NK-92 (cell line): ENCODE results near the gene NSF.
"Not testable (repeated sequence)": the region's sequence is repeated elsewhere in the genome, so short reads cannot be mapped to it uniquely, and the experiment has no call there.

Experiments used
- DNase-seq: peaks from one replicate; lab custom pipeline; 2025; ENCODE audit not compliant: unreplicated experiment; lab: John Stamatoyannopoulos, UW

Gene NSF

GRCh38 chr17:46628753-46629436, 38.4 kb downstream of the NSF start:
- DNase-seq, result not testable (repeated sequence)

- DNase-seq, result not testable (repeated sequence)
Measured at GRCh38 chr17:46632146-46632545, 41.7 kb downstream of the NSF start.

- DNase-seq, result not testable (repeated sequence)
Measured at GRCh38 chr17:46634844-46635243, 44.4 kb downstream of the NSF start.

- DNase-seq, result not testable (repeated sequence)
Measured at GRCh38 chr17:46641861-46642656, 51.6 kb downstream of the NSF start.

GRCh38 chr17:46647251-46647650, 56.8 kb downstream of the NSF start:
- not testable (repeated sequence) for DNase-seq

GRCh38 chr17:46647688-46648278, 57.3 kb downstream of the NSF start:
- not testable (repeated sequence) for DNase-seq

- DNase-seq, result not testable (repeated sequence)
Measured at GRCh38 chr17:46649246-46649645, 58.8 kb downstream of the NSF start.

GRCh38 chr17:46652024-46652643, 61.7 kb downstream of the NSF start:
- DNase-seq, result not testable (repeated sequence)

GRCh38 chr17:46658235-46658634, 67.8 kb downstream of the NSF start:
- not testable (repeated sequence) for DNase-seq

GRCh38 chr17:46659702-46660101, 69.2 kb downstream of the NSF start:
- not testable (repeated sequence) for DNase-seq

GRCh38 chr17:46663123-46663522, 72.7 kb downstream of the NSF start:
- not testable (repeated sequence) for DNase-seq

- not testable (repeated sequence) for DNase-seq
Measured at GRCh38 chr17:46663552-46663951, 73.1 kb downstream of the NSF start.

- not testable (repeated sequence) for DNase-seq
Measured at GRCh38 chr17:46665969-46666368, 75.5 kb downstream of the NSF start.

- DNase-seq, result not testable (repeated sequence)
Measured at GRCh38 chr17:46670789-46671188, 80.3 kb downstream of the NSF start.

- not testable (repeated sequence) for DNase-seq
Measured at GRCh38 chr17:46672777-46673176, 82.3 kb downstream of the NSF start.

- DNase-seq, result not testable (repeated sequence)
Measured at GRCh38 chr17:46677819-46678218, 87.3 kb downstream of the NSF start.

- DNase-seq, result not testable (repeated sequence)
Measured at GRCh38 chr17:46683653-46684052, 93.2 kb downstream of the NSF start.

- DNase-seq, result not testable (repeated sequence)
Measured at GRCh38 chr17:46685284-46685683, 94.8 kb downstream of the NSF start.

GRCh38 chr17:46692196-46692595, 101.7 kb downstream of the NSF start:
- not testable (repeated sequence) for DNase-seq

- not testable (repeated sequence) for DNase-seq
Measured at GRCh38 chr17:46693283-46693682, 102.8 kb downstream of the NSF start.

- DNase-seq, result not testable (repeated sequence)
Measured at GRCh38 chr17:46696522-46696921, 106.1 kb downstream of the NSF start.
